Ovary (tissue), 3 donors: Measurements from ENCODE around the gene RGL3.

Experiments
- CTCF ChIP-seq, 3 donors: fragments of 450-650 bp in 2 of 3; fragments of 200-600 bp in 1 of 3; IDR thresholded peaks; one replicate each; pipeline versions ENCODE4 v1.5.1 to v1.8.0; 2016 to 2022; ENCODE audit warnings: antibody characterized with exemption in 3 of 3, mild to moderate bottlenecking in 1 of 3
- EP300 ChIP-seq: sonication (generic); formaldehyde crosslinking; IDR thresholded peaks from one replicate; pipeline ENCODE4 v1.6.1; 2017; ENCODE audit warnings: antibody characterized with exemption
- donor health status: DM: no; HTN: no; CAD: no.

DNA sequence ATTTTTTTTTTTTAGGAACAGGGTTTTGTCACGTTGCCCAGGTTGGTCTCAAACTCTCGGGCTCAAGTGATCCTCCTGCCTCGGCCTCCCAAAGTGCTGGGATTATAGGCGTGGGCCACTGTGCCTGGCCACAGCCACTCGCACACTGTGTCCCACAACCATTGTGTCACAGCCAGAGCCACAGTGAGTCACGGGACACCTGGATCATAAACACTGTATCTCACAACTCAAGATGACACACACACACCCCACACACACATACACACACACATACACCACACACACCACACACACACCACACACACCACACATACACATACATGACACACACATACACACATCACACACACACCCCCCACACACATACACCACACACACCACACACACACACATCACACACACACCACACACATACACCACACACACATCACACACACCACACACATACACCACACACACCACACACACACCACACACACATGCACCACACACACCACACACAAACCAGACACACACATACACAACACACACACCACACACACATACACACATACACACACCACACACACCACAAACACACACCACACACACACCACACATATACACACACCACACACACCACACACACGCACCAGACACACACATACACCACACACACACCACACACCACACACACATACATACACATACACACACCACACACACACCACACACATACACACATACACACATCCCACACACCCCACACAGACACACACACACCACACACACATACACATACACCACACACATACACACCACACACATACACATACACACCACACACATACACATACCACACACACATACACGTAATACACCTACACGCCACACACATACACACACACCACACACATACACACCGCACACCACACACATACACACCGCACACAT lies 45.5 kb upstream of the RGL3 start:
- TF ChIP-seq CTCF (IDR thresholded peaks at IDR 0.05) (no peak), EP300 (no peak)
